SK-N-SH treated with all-trans-retinoic acid at 6 μM for 48 hours (cell line): ENCODE data around the gene FRAS1.

ENCODE experiments used
- ATAC-seq: fragments of 200-7000 bp; cut with Tn5 transposase; 3 replicates; pipeline ENCODE4 v1.9.1; 2020; ENCODE audit warnings: mild to moderate bottlenecking, moderate library complexity
- ARNTL ChIP-seq: fragments of 450-650 bp; formaldehyde crosslinking; IDR thresholded peaks from 2 replicates; pipeline ENCODE4 v1.5.0; 2020; ENCODE audit warnings: low read depth, mild to moderate bottlenecking, moderate library complexity, borderline replicate concordance
- BACH2 ChIP-seq: fragments of 250-450 bp; sonication (Bioruptor Pico); IDR thresholded peaks from 2 replicates; pipeline ENCODE4 v1.9.0; 2021; ENCODE audit warnings: mild to moderate bottlenecking, borderline replicate concordance
- CREB5 ChIP-seq: fragments of 250-450 bp; sonication (Bioruptor Pico); IDR thresholded peaks from 2 replicates; pipeline ENCODE4 v1.5.1; 2020; ENCODE audit warnings: low read depth, mild to moderate bottlenecking, moderate library complexity
- CSDC2 ChIP-seq: fragments of 250-450 bp; sonication (Bioruptor Pico); IDR thresholded peaks from 2 replicates; pipeline ENCODE4 v1.5.0; 2020; ENCODE audit warnings: mild to moderate bottlenecking, moderate library complexity
- GLIS3 ChIP-seq: fragments of 250-450 bp; sonication (Bioruptor Pico); IDR thresholded peaks from 2 replicates; pipeline ENCODE4 v1.5.0; 2020; ENCODE audit warnings: mild to moderate bottlenecking, moderate library complexity
- ISL1 ChIP-seq: fragments of 250-450 bp; sonication (Bioruptor Pico); IDR thresholded peaks from 2 replicates; pipeline ENCODE4 v2.1.2; 2022; ENCODE audit warnings: mild to moderate bottlenecking, moderate library complexity
- OSR1 ChIP-seq: fragments of 250-450 bp; sonication (Bioruptor Pico); IDR thresholded peaks from 2 replicates; pipeline ENCODE4 v1.8.0; 2022; ENCODE audit warnings: moderate library complexity, mild to moderate bottlenecking, inconsistent platforms
- PPARA ChIP-seq: fragments of 250-450 bp; sonication (Bioruptor Pico); IDR thresholded peaks from 2 replicates; pipeline ENCODE4 v1.5.0; 2020; ENCODE audit warnings: mild to moderate bottlenecking, borderline replicate concordance
- TCF4 ChIP-seq: fragments of 250-450 bp; sonication (Bioruptor Pico); IDR thresholded peaks from 2 replicates; pipeline ENCODE4 v1.8.0; 2021; ENCODE audit warnings: mild to moderate bottlenecking, moderate library complexity, borderline replicate concordance
- TOX ChIP-seq: fragments of 250-450 bp; sonication (Bioruptor Pico); IDR thresholded peaks from 2 replicates; pipeline ENCODE4 v1.8.0; 2021; ENCODE audit warnings: mild to moderate bottlenecking, moderate library complexity, borderline replicate concordance
- TSHZ2 ChIP-seq: fragments of 250-450 bp; sonication (Bioruptor Pico); IDR thresholded peaks from 2 replicates; pipeline ENCODE4 v1.5.0; 2020; ENCODE audit warnings: mild to moderate bottlenecking, moderate library complexity
- ZC3H10 ChIP-seq: fragments of 250-450 bp; sonication (Bioruptor Pico); IDR thresholded peaks from 2 replicates; pipeline ENCODE4 v1.5.1; 2021; ENCODE audit warnings: mild to moderate bottlenecking, moderate library complexity
- ZFP3 ChIP-seq: fragments of 250-450 bp; sonication (Bioruptor Pico); IDR thresholded peaks from 2 replicates; pipeline ENCODE4 v1.5.0; 2020; ENCODE audit warnings: mild to moderate bottlenecking, moderate library complexity
- ZFP30 ChIP-seq: fragments of 450-650 bp; formaldehyde crosslinking; IDR thresholded peaks from 2 replicates; pipeline ENCODE4 v1.5.0; 2022; ENCODE audit warnings: mild to moderate bottlenecking, moderate library complexity
- ZNF565 ChIP-seq: fragments of 450-650 bp; formaldehyde crosslinking; conservative IDR thresholded peaks from 2 replicates; pipeline ENCODE4 v1.5.0; 2020; ENCODE audit warnings: low read depth, mild to moderate bottlenecking, moderate library complexity
- ZNF70 ChIP-seq: fragments of 450-650 bp; formaldehyde crosslinking; IDR thresholded peaks from 2 replicates; pipeline ENCODE4 v1.5.0; 2020; ENCODE audit warnings: mild to moderate bottlenecking, moderate library complexity
- ZNF8 ChIP-seq: fragments of 450-650 bp; formaldehyde crosslinking; IDR thresholded peaks from 2 replicates; pipeline ENCODE4 v1.5.0; 2020; ENCODE audit warnings: mild to moderate bottlenecking, moderate library complexity
- TF ChIP-seq, protein P1 (sequence below): fragments of 250-450 bp; sonication (Bioruptor Pico); IDR thresholded peaks from 2 replicates; pipeline ENCODE4 v1.5.1; 2021; ENCODE audit warnings: mild to moderate bottlenecking, moderate library complexity
- TF ChIP-seq, protein P2 (sequence below): fragments of 250-450 bp; sonication (Bioruptor Pico); IDR thresholded peaks from 2 replicates; pipeline ENCODE4 v1.8.0; 2021; ENCODE audit warnings: low read depth, mild to moderate bottlenecking, moderate library complexity, borderline replicate concordance

FRAS1 gene

DNA sequence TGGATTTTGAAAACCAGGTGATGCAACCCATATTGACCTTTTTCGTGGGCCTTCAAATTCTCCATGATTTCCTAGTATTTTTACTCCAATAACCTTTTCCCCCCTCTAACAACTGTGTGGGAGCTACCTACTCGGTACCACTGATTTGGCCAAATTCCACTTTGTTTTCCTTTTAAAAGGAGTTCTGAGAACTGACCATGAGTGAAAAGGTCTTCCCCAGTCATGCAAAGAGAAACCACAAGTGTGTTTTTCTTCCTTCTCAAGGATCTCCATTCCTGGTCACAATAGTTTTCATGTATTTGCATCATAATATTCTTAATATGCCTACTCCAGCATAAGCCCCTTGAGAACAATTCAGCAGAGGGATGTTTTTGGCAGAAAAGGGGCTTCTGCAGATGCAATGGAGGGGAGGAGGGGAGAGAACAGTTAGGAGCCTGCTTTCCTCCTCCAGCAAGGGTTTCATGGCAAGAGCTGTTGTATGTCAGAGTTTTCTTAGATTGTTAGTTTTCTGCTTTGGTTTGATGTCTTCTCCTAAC, 299.2 kb downstream of the FRAS1 start:
- ATAC-seq = no peak
- no peak for TF ChIP-seq ZFP3
- TF ChIP-seq, protein P1, sequence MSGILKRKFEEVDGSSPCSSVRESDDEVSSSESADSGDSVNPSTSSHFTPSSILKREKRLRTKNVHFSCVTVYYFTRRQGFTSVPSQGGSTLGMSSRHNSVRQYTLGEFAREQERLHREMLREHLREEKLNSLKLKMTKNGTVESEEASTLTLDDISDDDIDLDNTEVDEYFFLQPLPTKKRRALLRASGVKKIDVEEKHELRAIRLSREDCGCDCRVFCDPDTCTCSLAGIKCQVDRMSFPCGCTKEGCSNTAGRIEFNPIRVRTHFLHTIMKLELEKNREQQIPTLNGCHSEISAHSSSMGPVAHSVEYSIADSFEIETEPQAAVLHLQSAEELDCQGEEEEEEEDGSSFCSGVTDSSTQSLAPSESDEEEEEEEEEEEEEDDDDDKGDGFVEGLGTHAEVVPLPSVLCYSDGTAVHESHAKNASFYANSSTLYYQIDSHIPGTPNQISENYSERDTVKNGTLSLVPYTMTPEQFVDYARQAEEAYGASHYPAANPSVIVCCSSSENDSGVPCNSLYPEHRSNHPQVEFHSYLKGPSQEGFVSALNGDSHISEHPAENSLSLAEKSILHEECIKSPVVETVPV (CRISPR knock-in tag) = no peak
- TF ChIP-seq, protein P2, sequence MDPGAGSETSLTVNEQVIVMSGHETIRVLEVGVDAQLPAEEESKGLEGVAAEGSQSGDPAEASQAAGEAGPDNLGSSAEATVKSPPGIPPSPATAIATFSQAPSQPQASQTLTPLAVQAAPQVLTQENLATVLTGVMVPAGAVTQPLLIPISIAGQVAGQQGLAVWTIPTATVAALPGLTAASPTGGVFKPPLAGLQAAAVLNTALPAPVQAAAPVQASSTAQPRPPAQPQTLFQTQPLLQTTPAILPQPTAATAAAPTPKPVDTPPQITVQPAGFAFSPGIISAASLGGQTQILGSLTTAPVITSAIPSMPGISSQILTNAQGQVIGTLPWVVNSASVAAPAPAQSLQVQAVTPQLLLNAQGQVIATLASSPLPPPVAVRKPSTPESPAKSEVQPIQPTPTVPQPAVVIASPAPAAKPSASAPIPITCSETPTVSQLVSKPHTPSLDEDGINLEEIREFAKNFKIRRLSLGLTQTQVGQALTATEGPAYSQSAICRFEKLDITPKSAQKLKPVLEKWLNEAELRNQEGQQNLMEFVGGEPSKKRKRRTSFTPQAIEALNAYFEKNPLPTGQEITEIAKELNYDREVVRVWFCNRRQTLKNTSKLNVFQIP (CRISPR knock-in tag) = no peak

- no peak for ATAC-seq
- TF ChIP-seq ZFP3 (no peak), ZNF70 (CRISPR knock-in tag) (no peak)
- TF ChIP-seq, all 23 proteins: peak for 0
Measured at GRCh38 chr4:78357122-78357521, 300.0 kb downstream of the FRAS1 start.

GRCh38 chr4:78360466-78360865, 303.3 kb downstream of the FRAS1 start:
- ATAC-seq = no peak
- TF ChIP-seq ZNF8 (CRISPR knock-in tag) (no peak), ARNTL (CRISPR knock-in tag) (no peak), BACH2 (CRISPR knock-in tag) (no peak), OSR1 (CRISPR knock-in tag) (no peak), PPARA (CRISPR knock-in tag) (no peak), ZFP3 (no peak), ZNF565 (CRISPR knock-in tag) (no peak), ZC3H10 (CRISPR knock-in tag) (no peak), TSHZ2 (no peak), ISL1 (CRISPR knock-in tag) (no peak), CREB5 (no peak)

GRCh38 chr4:78361621-78362120, 304.5 kb downstream of the FRAS1 start:
- no peak for ATAC-seq
- TF ChIP-seq, protein P1 (CRISPR knock-in tag) = no peak
- no peak for TF ChIP-seq GLIS3 (CRISPR knock-in tag)
- no peak for TF ChIP-seq CREB5
- TF ChIP-seq PPARA (CRISPR knock-in tag) = no peak

DNA sequence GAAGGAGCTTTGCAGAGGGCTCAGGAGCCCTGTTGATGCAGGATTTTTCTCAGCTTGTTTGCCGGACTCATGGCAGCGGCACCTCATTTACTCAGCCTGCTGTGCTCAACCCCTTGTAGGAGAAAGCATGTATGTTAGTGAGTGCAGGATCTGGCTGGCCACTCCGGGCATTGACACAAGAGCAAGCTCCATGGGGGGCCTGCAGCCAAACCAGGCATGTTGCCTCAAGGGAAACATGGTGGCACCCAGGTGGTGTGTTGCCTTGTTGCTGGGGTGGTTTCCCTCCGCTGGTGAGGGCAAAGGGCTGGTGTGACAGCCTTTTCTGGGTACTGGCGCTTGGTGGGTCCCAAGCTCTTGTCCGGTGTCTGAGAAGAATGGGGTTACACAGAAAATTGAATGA, 305.2 kb downstream of the FRAS1 start:
- ATAC-seq = no peak
- no peak for TF ChIP-seq ZNF70 (CRISPR knock-in tag)
- TF ChIP-seq ISL1 (CRISPR knock-in tag) = no peak
- TF ChIP-seq ZNF8 (CRISPR knock-in tag) = no peak
- TF ChIP-seq, protein P1 (CRISPR knock-in tag) = no peak
- no peak for TF ChIP-seq PPARA (CRISPR knock-in tag)
- TF ChIP-seq, protein P2 (CRISPR knock-in tag) = no peak
- no peak for TF ChIP-seq TOX (CRISPR knock-in tag)
- no peak for TF ChIP-seq ZFP30 (CRISPR knock-in tag)
- TF ChIP-seq BACH2 (CRISPR knock-in tag) = no peak
- no peak for TF ChIP-seq CSDC2 (CRISPR knock-in tag)
- no peak for TF ChIP-seq ZC3H10 (CRISPR knock-in tag)
- TF ChIP-seq OSR1 (CRISPR knock-in tag) = no peak
- TF ChIP-seq ZNF565 (CRISPR knock-in tag) = no peak
- TF ChIP-seq GLIS3 (CRISPR knock-in tag) = no peak
- no peak for TF ChIP-seq ZFP3
- no peak for TF ChIP-seq TCF4
